GM10248 (cell line): ENCODE measurements around the gene DRC1.
"Not testable (repeated sequence)": the region's sequence is repeated elsewhere in the genome, so short reads cannot be mapped to it uniquely, and the experiment has no call there.

Experiments
- CTCF ChIA-PET: fragments of 300-600 bp; sonication (Branson Sonifier 250); formaldehyde crosslinking; extraction: SDS; loops from one replicate; lab custom pipeline; 2021; ENCODE audit warnings: antibody characterized with exemption; lab: Yijun Ruan, JAX
- POLR2A ChIA-PET: fragments of 350-650 bp; sonication (Branson Sonifier 250); formaldehyde crosslinking; extraction: SDS; loops from one replicate; lab custom pipeline; 2020; ENCODE audit warnings: antibody characterized with exemption; lab: Yijun Ruan, JAX
- DNase-seq: peaks from one replicate; pipeline ENCODE4 v3.0.0; 2012; ENCODE audit errors: extremely low spot score
- CTCF ChIP-seq: IDR thresholded peaks from 2 replicates; pipeline ENCODE4 v1.5.1; 2012; ENCODE audit warnings: mild to moderate bottlenecking, low read depth; ENCODE audit errors: extremely low read depth, missing control alignments, control extremely low read depth

Gene DRC1

DNA sequence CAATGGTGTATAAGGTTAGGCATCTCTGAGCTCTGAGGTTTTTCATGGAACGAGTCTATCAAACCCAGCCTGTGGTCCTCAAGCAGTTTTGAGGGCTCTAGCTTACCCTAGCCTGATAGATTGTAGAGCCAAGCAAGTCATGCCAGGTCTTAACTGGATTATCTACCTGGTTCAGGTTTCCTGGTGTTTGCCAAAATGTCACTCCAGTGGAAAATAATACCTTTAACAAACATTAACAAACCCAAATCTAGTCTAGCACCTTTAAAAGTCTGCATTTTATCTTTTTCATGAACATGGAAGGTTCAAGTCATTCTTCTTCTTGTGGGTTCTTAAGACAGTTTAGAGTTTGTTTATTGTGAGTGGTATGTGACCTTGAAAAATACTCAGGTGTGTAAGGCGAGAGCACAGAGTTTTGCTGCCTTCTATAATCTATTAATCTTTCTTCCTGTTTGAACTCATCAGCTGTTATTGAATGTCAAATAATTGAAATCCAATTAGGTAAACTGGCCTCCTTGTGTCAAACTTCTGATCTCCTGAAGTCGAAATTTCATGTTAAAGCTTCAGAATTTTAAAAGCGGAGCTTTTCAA, 41.7 kb upstream of the DRC1 start:
- TF ChIP-seq CTCF, result no peak
- ChIA-PET POLR2A (no interaction called here), CTCF (no interaction called here)

GRCh38 chr2:26363323-26363722, 38.4 kb upstream of the DRC1 start:
- TF ChIP-seq CTCF, result no peak
- ChIA-PET CTCF (interaction anchor here (0.7 to 1.0 kb wide), 2 partner anchors 9 to 10 kb away, joined by 3 to 4 read pairs; no protein-coding TSS in a partner anchor), POLR2A (no interaction called here)
- DNase-seq, result no peak

More for the DNA sequence above, 41.7 kb upstream of the DRC1 start:
- DNase-seq, result no peak

- no peak for TF ChIP-seq CTCF
- ChIA-PET POLR2A (no interaction called here), CTCF (no interaction called here)
- DNase-seq, result no peak
Measured at GRCh38 chr2:26363958-26364357, 37.8 kb upstream of the DRC1 start.

DNA sequence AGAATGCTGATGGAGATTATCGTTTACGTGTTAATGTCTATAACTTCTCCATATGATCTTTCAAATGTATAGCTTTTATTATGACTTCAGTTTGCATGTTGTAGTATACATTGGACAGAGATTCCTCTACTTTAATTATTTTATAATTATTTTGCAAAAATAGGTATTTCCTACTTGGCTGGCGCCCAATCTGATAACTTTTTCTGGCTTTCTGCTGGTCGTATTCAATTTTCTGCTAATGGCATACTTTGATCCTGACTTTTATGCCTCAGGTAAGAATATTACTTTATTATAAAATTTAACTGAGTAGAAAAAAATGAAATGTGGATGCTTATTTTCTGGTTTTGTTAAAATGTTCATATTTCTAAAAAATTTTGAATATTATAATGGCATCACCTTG, 37.1 kb upstream of the DRC1 start:
- DNase-seq, result no peak
- CTCF ChIA-PET, result no interaction called here
- TF ChIP-seq CTCF, result no peak
- POLR2A ChIA-PET, result no interaction called here

GRCh38 chr2:26366957-26367356, 34.8 kb upstream of the DRC1 start:
- POLR2A ChIA-PET, result no interaction called here
- CTCF ChIA-PET, result no interaction called here
- no peak for DNase-seq
- no peak for TF ChIP-seq CTCF

DNA sequence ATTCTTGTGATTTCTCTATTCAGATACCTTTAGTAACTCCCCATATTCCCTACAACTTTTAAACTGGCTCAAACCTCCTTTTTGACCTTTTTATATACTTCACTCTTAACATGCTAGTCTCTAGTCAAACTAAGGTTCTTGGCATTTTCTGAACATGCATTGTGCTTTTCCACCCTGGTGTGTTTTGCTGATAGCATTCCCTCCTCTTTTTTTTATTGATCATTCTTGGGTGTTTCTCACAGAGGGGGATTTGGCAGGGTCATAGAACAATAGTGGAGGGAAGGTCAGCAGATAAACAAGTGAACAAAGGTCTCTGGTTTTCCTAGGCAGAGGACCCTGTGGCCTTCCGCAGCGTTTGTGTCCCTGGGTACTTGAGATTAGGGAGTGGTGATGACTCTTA, 32.1 kb upstream of the DRC1 start:
- DNase-seq, CTCF ChIA-PET, POLR2A ChIA-PET: not testable (repeated sequence)

DNA sequence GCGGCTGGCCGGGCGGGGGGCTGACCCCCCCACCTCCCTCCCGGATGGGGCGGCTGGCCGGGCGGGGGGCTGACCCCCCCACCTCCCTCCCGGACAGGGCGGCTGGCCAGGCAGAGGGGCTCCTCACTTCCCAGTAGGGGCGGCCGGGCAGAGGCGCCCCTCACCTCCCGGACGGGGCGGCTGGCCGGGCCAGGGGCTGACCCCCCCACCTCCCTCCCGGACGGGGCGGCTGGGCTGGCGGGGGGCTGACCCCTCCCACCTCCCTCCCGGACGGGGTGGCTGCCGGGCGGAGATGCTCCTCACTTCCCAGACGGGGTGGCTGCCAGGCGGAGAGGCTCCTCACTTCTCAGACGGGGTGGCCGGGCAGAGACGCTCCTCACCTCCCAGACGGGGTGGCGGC, 30.8 kb upstream of the DRC1 start:
- POLR2A ChIA-PET, DNase-seq, CTCF ChIA-PET: not testable (repeated sequence)

DNA sequence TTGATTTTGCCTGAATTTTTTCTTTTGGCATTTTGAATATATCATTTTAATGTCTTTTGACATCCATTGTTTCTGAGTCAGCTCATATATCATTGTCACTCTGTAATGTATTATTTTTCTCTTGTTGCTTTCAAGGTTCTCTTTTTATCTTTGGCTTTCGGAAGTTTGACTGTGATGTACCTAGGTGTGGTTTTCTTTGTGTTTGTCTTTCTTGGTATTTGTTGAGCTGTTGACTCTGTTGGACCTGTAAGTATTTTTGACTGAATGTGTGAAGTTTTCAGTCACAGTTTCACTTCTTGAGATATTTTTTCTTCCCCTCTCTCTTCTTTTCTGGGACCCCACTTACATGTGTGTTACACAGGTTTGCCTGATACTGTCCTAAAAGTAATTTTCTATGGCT, 24.9 kb upstream of the DRC1 start:
- POLR2A ChIA-PET, result no interaction called here
- no peak for TF ChIP-seq CTCF
- no peak for DNase-seq
- CTCF ChIA-PET, result no interaction called here
